Right renal cortex interstitium (tissue), 3 donors: ENCODE measurements around the gene PRSS33. TPM values are rescaled to one million over a fixed set of nuclear protein-coding genes. Genes with fewer than 3 reads are reported as not detected.

Experiments used
- DNase-seq, 3 donors: peaks; one replicate each; pipeline ENCODE4 v3.0.0-alpha.2; 2013; ENCODE audit warnings: low read depth in 3 of 3, low spot score in 2 of 3
- polyA plus RNA-seq, 3 donors: library from polyadenylated mRNA; unstranded; fragments of 120-200 nt; gene quantifications; one replicate each; pipeline ENCODE4 v1.2.1, GENCODE V29; 2013; ENCODE audit not compliant: insufficient read length in 3 of 3

The PRSS33 gene
- under 1 TPM in 2 of 3 donors, not detected in 1; 0.33 to 0.61 TPM for polyA plus RNA-seq

GRCh38 chr16:2787406-2787805 lies at the start of gene PRSS33:
Gene PRSS33, minus strand, starts transcription at chr16:2787560. Its CDS starts 1,013 bp downstream, at chr16:2786547.
- DNase-seq: no peak

DNA sequence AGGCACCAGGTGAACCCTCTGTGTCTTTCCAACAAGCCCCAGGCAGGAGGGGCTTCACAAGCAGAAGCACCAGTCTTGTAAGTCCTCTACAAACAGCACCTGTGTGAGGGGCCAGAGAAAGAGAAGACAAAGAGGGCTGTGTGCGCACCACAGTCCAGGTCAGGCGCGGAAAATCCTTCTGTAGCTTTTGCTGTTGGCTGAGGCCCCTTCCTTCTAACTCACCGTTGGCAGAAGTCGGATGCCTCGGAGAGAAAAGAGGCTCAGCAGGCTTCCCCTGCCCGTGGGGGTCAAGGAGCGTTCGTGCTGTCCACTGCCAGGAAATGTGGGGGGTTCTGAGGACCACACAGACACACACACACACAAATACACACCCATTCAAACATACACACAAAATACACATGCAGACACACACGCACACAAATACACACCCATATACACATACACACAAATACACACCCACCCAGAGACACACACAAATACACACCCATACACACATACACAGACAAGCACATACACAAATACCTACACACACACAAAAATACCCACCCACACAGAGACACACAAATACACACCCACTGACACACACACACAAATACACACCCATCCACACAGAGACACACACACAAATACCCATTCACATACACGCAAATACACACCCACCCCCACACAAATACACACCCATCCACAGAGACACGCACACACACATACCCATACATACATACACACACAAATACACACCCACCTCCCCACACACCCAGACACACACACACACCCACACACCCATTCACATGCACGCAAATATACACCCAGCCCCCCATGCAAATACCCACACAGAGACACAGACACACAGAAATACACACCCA lies 49.5 kb upstream of the PRSS33 start:
- no peak for DNase-seq

- DNase-seq: no peak
Observed at GRCh38 chr16:2835638-2836493, 48.5 kb upstream of the PRSS33 start.

- DNase-seq: no peak
Observed at GRCh38 chr16:2834968-2835367, 47.6 kb upstream of the PRSS33 start.

DNA sequence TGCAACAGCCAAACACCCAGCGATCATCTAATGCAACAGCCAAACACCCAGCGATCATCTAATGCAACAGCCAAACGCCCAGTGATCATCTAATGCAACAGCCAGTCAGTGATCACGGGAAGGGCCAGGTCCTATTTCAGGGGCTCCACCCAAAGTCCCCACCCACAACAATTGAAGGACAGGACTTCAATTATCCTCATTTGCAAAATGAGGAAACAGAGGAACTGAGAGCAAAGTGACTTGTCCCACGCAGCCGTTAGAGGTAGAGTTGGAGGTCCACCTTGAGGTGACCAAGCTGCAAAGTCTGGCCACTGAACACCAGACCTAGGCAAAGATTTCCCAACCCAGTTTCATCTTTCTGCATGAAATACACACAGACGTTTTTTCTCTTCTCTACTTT lies 46.4 kb upstream of the PRSS33 start:
- DNase-seq: no peak

- no peak for DNase-seq
Observed at GRCh38 chr16:2831203-2831602, 43.8 kb upstream of the PRSS33 start.

DNA sequence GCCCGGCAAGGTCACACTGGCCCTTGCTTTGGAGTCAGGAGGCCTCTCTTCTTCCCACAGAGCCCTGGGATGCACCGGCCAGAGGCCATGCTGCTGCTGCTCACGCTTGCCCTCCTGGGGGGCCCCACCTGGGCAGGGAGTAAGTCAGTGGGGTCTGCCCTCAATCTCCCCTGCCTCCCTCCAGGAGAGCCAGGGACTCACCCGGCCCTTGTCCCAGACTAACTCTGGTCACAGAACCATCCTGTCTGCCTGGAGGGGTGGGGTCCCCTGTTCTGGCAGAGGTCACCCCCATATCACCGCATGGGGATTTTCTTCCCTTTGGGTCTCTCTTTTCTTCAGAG lies 43.0 kb upstream of the PRSS33 start:
- DNase-seq: no peak

- no peak for DNase-seq
Observed at GRCh38 chr16:2829501-2830354, 42.4 kb upstream of the PRSS33 start, which contains the start of gene ZG16B. Gene ZG16B, plus strand, starts transcription at chr16:2830303. Its CDS starts 139 bp downstream, at chr16:2830442.

GRCh38 chr16:2828876-2829430 lies 41.6 kb upstream of the PRSS33 start:
- no peak for DNase-seq

DNA sequence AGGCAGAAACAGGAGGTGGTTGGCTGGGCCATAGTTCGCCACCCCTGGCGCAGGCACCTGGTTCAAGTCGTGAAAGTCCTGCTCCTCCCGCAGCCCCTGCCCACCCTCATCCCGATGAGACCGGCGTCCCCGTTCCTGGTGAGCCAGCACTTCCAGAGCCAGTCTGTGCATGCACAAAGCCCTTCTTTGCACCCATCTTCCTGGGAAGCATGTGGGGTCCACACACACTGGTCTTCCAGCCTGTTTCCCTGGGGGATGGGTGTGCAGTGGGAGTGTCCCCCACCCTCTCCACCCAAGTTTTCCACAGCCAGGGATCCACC lies 41.1 kb upstream of the PRSS33 start:
- DNase-seq: no peak

DNA sequence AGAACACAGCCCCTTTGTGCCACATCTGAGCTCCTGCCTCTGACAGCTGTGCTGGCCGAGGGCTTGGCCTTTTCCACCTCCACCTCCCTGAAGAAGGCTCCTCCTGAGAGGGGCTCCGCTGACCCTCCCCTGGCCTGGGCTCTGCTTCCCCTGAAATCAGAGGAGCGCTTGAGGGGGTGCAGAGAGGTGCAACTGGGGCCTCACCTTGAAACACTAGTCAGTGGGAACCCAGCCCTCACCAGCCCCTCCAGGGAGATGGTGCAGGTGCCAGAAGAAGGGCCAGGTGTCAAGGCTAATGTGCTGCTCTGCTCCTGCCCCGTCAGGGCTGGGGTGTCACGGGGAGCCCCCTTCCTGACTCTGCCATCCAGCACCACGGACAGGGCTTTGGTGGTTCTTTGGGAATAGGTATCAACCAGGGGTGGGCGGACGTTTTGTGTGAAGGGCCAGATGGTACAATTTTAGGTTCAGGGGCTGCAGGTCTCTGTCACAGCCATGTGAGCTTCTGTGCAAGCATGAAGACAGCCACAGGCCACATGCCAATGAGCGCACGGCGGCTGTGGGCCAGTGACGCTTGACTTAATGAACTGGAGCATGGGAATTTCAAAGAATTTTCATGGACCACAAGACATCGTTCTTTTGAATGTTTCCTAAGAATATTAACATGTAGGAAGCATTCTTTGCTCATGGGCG lies 40.6 kb upstream of the PRSS33 start:
- no peak for DNase-seq

DNA sequence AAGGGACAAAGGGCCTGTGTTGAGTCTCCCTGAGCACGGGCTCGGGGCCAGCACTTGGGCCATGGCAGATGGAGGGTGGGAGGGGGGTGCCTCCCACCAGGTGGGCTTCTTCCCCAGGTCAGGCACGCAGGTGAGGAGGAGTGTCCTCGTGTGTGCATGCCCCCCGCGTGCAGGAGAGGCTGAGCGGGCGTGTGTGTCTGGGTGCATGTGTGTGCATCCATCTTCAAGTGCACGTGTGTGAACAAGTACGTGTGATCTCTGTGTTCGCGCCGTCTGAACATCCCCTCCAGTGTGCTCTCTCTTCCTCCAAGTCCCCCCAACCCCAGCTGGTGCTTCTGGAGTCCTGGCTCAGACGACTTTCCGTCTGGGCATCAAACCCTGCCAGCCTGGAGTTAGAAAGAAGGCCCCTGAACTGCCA lies 40.0 kb upstream of the PRSS33 start:
- DNase-seq: no peak

GRCh38 chr16:2826591-2827373 lies 39.4 kb upstream of the PRSS33 start:
- DNase-seq: no peak

- no peak for DNase-seq
Observed at GRCh38 chr16:2825906-2826305, 38.5 kb upstream of the PRSS33 start.

DNA sequence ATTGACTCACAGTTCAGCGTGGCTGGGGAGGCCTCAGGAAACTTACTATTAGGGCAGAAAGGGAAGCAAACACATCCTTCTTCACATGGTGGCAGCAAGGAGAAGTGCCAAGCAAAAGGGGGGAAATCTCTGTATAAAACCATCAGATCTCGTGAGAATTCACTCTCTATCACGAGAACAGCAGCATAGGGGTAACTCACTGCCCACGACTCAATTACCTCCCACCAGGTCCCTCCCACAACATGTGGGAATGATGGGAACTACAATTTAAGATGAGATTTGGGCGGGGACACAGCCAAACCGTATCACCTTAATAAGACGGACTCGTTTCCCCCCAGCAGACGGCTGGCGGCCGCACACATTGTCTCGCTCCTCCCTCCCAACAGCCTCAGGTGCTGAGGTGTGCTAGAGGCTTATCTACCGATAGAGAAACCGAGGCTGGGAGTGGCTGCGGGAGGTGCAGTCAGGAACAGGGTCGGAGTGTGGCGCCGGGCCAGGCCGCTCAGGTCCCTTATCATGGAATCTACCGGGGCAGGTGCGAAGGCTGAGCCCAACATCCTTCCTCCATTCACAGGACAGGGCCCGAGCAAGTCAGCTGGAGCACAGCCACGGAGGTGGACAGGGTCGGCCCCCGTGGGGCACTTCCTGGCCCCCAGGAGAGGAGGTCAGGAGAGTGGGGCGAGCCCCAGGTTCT lies 37.8 kb upstream of the PRSS33 start:
- DNase-seq: no peak

- DNase-seq: no peak
Observed at GRCh38 chr16:2824626-2825025, 37.3 kb upstream of the PRSS33 start.

- DNase-seq: no peak
Observed at GRCh38 chr16:2822496-2822895, 35.1 kb upstream of the PRSS33 start.

- DNase-seq: no peak
Observed at GRCh38 chr16:2822158-2822495, 34.8 kb upstream of the PRSS33 start.
